Upper lobe of right lung (tissue), 1 donor: ENCODE data around the gene MEIOSIN. TPM values are rescaled to one million over a fixed set of nuclear protein-coding genes. Genes with fewer than 3 reads are reported as not detected.

Experiments
- ATAC-seq: fragments of 200-7000 bp; cut with Tn5 transposase; one replicate; pipeline ENCODE4 v1.9.1; 2020; ENCODE audit warnings: mild to moderate bottlenecking, moderate library complexity
- DNase-seq: peaks from one replicate; pipeline ENCODE4 v3.0.0-alpha.2; 2020
- H3K27ac ChIP-seq: fragments of 200-600 bp; one replicate; pipeline ENCODE4 v1.8.0; 2022
- H3K27me3 ChIP-seq: fragments of 200-600 bp; one replicate; pipeline ENCODE4 v1.8.0; 2022; ENCODE audit warnings: mild to moderate bottlenecking
- H3K36me3 ChIP-seq: fragments of 200-600 bp; one replicate; pipeline ENCODE4 v1.8.0; 2022
- H3K4me1 ChIP-seq: fragments of 200-600 bp; one replicate; pipeline ENCODE4 v1.8.0; 2022
- H3K4me3 ChIP-seq: fragments of 200-600 bp; one replicate; pipeline ENCODE4 v1.8.0; 2022; ENCODE audit warnings: mild to moderate bottlenecking
- H3K9me3 ChIP-seq: fragments of 200-600 bp; one replicate; pipeline ENCODE4 v1.8.0; 2022
- intact Hi-C: fragments of 100-400 bp; cut with DNase I; formaldehyde crosslinking; loops from one replicate; pipeline ENCODE4 v1.11.0; 2022
- total RNA-seq: library from RNA; stranded (reverse); fragmentation: NEBNext Ultra II Directional; extraction: Animal tissue kit (Norgen Biotek cat#: 25700); gene quantifications from one replicate; pipeline ENCODE4 v1.2.1, GENCODE V29; 2021
- TF ChIP-seq, protein P1 (sequence below): fragments of 200-600 bp; IDR thresholded peaks from one replicate; pipeline ENCODE4 v1.8.0; 2022; ENCODE audit warnings: antibody characterized with exemption
- donor health status: DM: no; HTN: yes; CAD: no; lungs with severe emphysema.

MEIOSIN gene
- total RNA-seq, 1 donor from 2014 or later = not detected

DNA sequence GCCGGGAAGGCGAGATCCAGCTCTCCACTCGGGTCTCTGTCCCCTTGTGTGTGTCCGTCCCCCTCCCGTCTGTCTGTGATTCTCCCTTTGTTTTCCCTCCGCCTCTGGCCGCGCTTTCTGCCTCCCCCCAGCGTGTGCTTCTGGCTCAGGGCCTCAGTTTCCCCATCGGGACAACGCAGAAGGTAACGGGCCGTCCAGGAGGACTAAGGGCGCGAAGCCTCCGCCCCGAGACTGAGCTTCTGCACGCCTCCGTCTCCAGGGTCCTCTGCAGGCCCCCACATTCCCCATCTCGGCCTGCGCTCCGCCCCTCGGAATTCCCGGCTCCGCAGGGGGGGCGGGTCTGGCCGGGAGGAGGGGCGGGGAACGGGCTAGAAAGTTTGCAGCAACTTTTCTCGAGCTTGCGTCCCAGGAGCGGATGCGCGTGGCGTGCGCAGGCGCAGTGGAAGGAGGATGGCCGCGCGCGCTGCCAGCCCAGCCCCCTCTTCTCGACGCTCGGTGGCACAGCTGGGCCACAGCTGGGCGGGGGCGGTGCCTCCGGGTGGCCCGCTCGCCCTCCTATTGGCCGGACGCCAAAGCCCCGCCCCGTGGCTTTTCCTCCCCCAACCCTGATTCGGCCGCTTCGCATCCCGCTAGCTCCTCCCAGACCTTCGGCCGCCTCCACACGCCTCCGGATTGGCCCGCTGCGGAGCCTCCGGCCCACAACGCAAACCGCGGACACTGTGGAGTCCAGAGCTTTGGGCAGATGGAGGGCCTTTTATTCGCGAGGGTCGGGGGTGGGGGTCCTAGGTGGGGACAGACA lies 35.9 kb downstream of the MEIOSIN start, which contains the start of gene SIX5:
TSS of gene SIX5 (minus strand) at position 269 of the 799 bp plus-strand sequence. CDS start 408 bp downstream, outside the sequence.
- Histone ChIP-seq H3K27ac (peak within 1 kb of the TSS; percentile 92), H3K9me3 (no peaks in the 10 kb centered on the region), H3K27me3 (no peaks in the 10 kb centered on the region), H3K36me3 (no peaks in the 10 kb centered on the region), H3K4me1 (peaks cover 31% of the 10 kb centered on the region), H3K4me3 (peak within 1 kb of the TSS; percentile 69)
- ATAC-seq = peak; percentile 78
- intact Hi-C loops = no loop called here
- TF ChIP-seq, protein P1, sequence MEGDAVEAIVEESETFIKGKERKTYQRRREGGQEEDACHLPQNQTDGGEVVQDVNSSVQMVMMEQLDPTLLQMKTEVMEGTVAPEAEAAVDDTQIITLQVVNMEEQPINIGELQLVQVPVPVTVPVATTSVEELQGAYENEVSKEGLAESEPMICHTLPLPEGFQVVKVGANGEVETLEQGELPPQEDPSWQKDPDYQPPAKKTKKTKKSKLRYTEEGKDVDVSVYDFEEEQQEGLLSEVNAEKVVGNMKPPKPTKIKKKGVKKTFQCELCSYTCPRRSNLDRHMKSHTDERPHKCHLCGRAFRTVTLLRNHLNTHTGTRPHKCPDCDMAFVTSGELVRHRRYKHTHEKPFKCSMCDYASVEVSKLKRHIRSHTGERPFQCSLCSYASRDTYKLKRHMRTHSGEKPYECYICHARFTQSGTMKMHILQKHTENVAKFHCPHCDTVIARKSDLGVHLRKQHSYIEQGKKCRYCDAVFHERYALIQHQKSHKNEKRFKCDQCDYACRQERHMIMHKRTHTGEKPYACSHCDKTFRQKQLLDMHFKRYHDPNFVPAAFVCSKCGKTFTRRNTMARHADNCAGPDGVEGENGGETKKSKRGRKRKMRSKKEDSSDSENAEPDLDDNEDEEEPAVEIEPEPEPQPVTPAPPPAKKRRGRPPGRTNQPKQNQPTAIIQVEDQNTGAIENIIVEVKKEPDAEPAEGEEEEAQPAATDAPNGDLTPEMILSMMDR = no peak
- DNase-seq = peak; percentile 98

DNA sequence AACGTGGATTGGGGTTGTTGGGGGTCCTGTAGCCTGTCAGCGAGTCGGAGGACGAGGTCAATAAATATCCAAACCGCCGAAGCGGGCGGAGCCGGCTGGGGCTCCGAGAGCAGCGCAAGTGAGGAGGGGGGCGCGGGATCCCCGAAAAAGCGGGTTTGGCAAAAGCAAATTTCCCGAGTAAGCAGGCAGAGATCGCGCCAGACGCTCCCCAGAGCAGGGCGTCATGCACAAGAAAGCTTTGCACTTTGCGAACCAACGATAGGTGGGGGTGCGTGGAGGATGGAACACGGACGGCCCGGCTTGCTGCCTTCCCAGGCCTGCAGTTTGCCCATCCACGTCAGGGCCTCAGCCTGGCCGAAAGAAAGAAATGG lies 36.6 kb downstream of the MEIOSIN start:
- ATAC-seq = no peak
- intact Hi-C loops = no loop called here
- H3K27ac ChIP-seq = peak overlapping the region; percentile 86

DNA sequence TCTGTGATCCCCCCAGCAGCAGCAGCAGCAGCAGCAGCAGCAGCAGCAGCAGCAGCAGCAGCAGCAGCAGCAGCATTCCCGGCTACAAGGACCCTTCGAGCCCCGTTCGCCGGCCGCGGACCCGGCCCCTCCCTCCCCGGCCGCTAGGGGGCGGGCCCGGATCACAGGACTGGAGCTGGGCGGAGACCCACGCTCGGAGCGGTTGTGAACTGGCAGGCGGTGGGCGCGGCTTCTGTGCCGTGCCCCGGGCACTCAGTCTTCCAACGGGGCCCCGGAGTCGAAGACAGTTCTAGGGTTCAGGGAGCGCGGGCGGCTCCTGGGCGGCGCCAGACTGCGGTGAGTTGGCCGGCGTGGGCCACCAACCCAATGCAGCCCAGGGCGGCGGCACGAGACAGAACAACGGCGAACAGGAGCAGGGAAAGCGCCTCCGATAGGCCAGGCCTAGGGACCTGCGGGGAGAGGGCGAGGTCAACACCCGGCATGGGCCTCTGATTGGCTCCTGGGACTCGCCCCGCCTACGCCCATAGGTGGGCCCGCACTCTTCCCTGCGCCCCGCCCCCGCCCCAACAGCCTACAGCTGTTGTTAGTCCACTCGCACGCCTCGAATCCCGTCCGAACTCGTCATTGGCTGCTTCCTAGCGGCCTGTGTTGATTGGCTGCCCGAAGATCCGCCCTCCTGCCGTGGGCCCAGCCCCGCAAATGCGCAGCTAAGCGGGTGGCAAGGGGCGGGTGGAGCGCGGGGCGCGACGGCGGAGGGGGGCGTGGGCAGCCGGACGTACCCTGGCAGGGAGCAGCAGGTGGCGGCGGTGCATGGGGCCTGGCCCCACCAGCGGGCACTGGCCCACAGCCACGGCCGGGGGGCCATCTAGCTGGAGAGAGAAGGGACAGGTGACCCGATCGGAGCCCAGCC lies 37.2 kb downstream of the MEIOSIN start:
- TF ChIP-seq, protein P1 = peak; percentile 93
- peak overlapping the region; percentile 86 for H3K27ac ChIP-seq
- ATAC-seq = peak; percentile 82
- intact Hi-C loops = no loop called here
- DNase-seq = peak; percentile 97
- H3K9me3 ChIP-seq = no peaks in the 10 kb centered on the region
- peaks cover 27% of the 10 kb centered on the region for H3K4me1 ChIP-seq
- no peaks in the 10 kb centered on the region for H3K36me3 ChIP-seq
- H3K4me3 ChIP-seq = peak overlapping the region; percentile 69
- H3K27me3 ChIP-seq = no peaks in the 10 kb centered on the region

More for the DNA sequence above, 36.6 kb downstream of the MEIOSIN start:
- TF ChIP-seq, protein P1 = no peak
- Histone ChIP-seq H3K36me3 (no peaks in the 10 kb centered on the region), H3K4me1 (peaks cover 30% of the 10 kb centered on the region), H3K27me3 (no peaks in the 10 kb centered on the region), H3K4me3 (peak overlapping the region; percentile 69), H3K9me3 (no peaks in the 10 kb centered on the region)
- DNase-seq = no peak

DNA sequence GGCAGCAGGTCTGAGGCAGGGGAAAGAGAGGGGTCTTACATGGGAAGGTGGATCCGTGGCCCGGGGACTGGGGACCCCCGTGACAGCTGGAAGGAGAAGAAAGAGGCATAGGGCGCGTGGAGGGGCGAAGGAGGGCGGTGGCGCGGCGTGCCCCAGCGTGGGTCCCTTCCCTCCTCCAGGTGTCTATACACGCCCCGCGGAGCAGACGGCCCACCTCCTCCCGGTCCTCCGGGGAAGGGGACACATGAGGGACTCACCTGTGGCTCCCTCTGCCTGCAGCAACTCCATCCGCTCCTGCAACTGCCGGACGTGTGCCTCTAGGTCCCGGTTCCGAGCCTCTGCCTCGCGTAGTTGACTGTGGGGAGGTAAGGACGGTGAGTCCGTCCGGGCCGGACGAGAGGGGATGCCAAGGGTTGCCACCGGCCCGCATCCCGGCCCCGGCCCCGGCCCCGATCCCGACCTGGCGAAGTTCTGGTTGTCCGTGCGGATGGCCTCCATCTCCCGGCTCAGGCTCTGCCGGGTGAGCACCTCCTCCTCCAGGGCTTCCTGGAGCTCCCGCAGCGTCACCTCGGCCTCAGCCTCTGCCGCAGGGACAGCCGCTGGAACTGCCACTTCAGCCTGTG lies 38.2 kb downstream of the MEIOSIN start:
- intact Hi-C loops = no loop called here
- Histone ChIP-seq H3K4me1 (peaks cover 19% of the 10 kb centered on the region), H3K27me3 (no peaks in the 10 kb centered on the region), H3K27ac (peak overlapping the region; percentile 86), H3K4me3 (peak overlapping the region; percentile 69), H3K9me3 (no peaks in the 10 kb centered on the region), H3K36me3 (peaks cover 2% of the 10 kb centered on the region)
- ATAC-seq (no peak), DNase-seq (no peak)
- TF ChIP-seq, protein P1 = no peak

DNA sequence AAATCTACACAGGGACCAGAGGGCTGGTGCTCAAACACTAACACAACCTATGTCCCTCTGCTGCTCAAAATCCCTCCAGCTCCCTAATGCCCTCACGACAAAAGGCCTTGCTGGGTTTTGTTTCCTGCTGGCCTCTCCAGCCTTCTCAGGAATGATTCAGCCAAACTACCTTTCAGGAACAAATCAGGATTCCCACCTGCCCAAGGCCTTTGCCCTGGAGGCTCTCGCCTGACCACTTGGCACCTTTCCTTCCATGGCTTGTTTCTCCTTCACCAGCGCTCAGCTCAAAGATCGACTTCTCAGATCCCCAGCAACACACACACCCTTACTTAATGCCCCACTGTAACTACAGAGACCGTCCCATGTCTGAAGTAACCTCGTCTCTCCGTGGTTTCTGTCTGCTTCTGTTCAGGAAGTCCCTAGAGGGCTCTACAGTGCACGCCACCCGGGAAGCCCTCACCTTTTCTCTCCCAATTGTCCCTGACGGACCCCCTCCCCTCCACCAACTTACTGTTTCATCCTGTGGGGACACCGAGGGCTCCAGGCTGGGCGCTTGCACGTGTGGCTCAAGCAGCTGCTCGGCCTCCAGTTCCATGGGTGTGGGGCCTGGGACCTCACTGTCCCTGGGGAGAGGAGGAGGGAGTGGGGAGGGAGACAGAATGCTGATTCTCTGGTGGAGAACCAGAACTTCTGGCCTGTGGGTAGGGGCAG lies 39.0 kb downstream of the MEIOSIN start:
- no peak overlapping the region for H3K27ac ChIP-seq
- DNase-seq (no peak), ATAC-seq (no peak)
- no peak overlapping the region for H3K4me3 ChIP-seq
- no peaks in the 10 kb centered on the region for H3K9me3 ChIP-seq
- peaks cover 10% of the 10 kb centered on the region for H3K36me3 ChIP-seq
- no peaks in the 10 kb centered on the region for H3K27me3 ChIP-seq
- H3K4me1 ChIP-seq = peaks cover 14% of the 10 kb centered on the region
- TF ChIP-seq, protein P1 = no peak
- intact Hi-C loops = no loop called here
